Esophagus squamous epithelium (tissue), 4 donors: ENCODE results near the gene SLC6A4.

ENCODE experiments used
- CTCF ChIP-seq, 6 experiments: fragments of 450-650 bp in 4 of 6; fragments of 200-600 bp in 2 of 6; sonication (generic) in 2 of 6; IDR thresholded peaks; one replicate each; pipeline ENCODE4 v1.5.1; 2016 to 2019; ENCODE audit warnings: antibody characterized with exemption in 6 of 6, mild to moderate bottlenecking in 4 of 6, moderate library complexity in 4 of 6
- POLR2A ChIP-seq, 4 donors: fragments of 450-650 bp; IDR thresholded peaks; one replicate each; pipeline ENCODE4 v1.6.1; 2017; ENCODE audit warnings: antibody characterized with exemption in 4 of 4, mild to moderate bottlenecking in 4 of 4, moderate library complexity in 3 of 4

GRCh38 chr17:30151471-30151870 lies 84.0 kb downstream of the SLC6A4 start:
- TF ChIP-seq CTCF (IDR thresholded peaks at IDR 0.05) = no peak
- no peak for TF ChIP-seq POLR2A (IDR thresholded peaks at IDR 0.05)
